ENCODE data around the gene ERCC6L2.

The ERCC6L2 gene

GRCh38 chr9:95989297-95989696 lies 113.8 kb downstream of the ERCC6L2 start:
- TF ChIP-seq ISL1 (CRISPR knock-in tag; IDR thresholded peaks at IDR 0.05) (no peak), TCF4 (CRISPR knock-in tag; IDR thresholded peaks at IDR 0.05; ENCODE audit: borderline replicate concordance) (no peak), CSDC2 (CRISPR knock-in tag; IDR thresholded peaks at IDR 0.05) (no peak), ZNF8 (CRISPR knock-in tag; IDR thresholded peaks at IDR 0.05) (no peak), ZFP30 (CRISPR knock-in tag; IDR thresholded peaks at IDR 0.05) (no peak)
- no peak for ATAC-seq

- no peak for TF ChIP-seq PATZ1 (CRISPR knock-in tag; IDR thresholded peaks at IDR 0.05; ENCODE audit: borderline replicate concordance)
- no peak for TF ChIP-seq ZNF70 (CRISPR knock-in tag; IDR thresholded peaks at IDR 0.05)
- TF ChIP-seq ZNF8 (CRISPR knock-in tag; IDR thresholded peaks at IDR 0.05), result no peak
- no peak for TF ChIP-seq ZFP3 (CRISPR knock-in tag; IDR thresholded peaks at IDR 0.05)
- TF ChIP-seq ZC3H10 (CRISPR knock-in tag; IDR thresholded peaks at IDR 0.05), result no peak
- no peak for TF ChIP-seq TOX (CRISPR knock-in tag; IDR thresholded peaks at IDR 0.05; ENCODE audit: borderline replicate concordance)
- TF ChIP-seq ISL1 (CRISPR knock-in tag; IDR thresholded peaks at IDR 0.05), result no peak
- TF ChIP-seq GLIS3 (CRISPR knock-in tag; IDR thresholded peaks at IDR 0.05), result no peak
- TF ChIP-seq POU6F1 (CRISPR knock-in tag; IDR thresholded peaks at IDR 0.05; ENCODE audit: borderline replicate concordance, low read depth), result no peak
- no peak for TF ChIP-seq TCF4 (CRISPR knock-in tag; IDR thresholded peaks at IDR 0.05; ENCODE audit: borderline replicate concordance)
- ATAC-seq, result no peak
Observed at GRCh38 chr9:95991326-95991725, 115.8 kb downstream of the ERCC6L2 start.

- no peak for ATAC-seq
Observed at GRCh38 chr9:95992536-95992935, 117.0 kb downstream of the ERCC6L2 start.

GRCh38 chr9:95993337-95993736 lies 117.8 kb downstream of the ERCC6L2 start:
- ATAC-seq, result no peak
- no peak for TF ChIP-seq ZC3H10 (CRISPR knock-in tag; IDR thresholded peaks at IDR 0.05)
- TF ChIP-seq OSR1 (CRISPR knock-in tag; IDR thresholded peaks at IDR 0.05), result no peak
- no peak for TF ChIP-seq CSRNP3 (CRISPR knock-in tag; IDR thresholded peaks at IDR 0.05)
- TF ChIP-seq ESRRG (CRISPR knock-in tag; IDR thresholded peaks at IDR 0.05), result no peak
- TF ChIP-seq CREB5 (CRISPR knock-in tag; IDR thresholded peaks at IDR 0.05; ENCODE audit: low read depth), result no peak
- no peak for TF ChIP-seq TCF4 (CRISPR knock-in tag; IDR thresholded peaks at IDR 0.05; ENCODE audit: borderline replicate concordance)
- TF ChIP-seq GLIS3 (CRISPR knock-in tag; IDR thresholded peaks at IDR 0.05), result no peak
- TF ChIP-seq TOX (CRISPR knock-in tag; IDR thresholded peaks at IDR 0.05; ENCODE audit: borderline replicate concordance), result no peak
- no peak for TF ChIP-seq SNAI2 (CRISPR knock-in tag; IDR thresholded peaks at IDR 0.05)
- no peak for TF ChIP-seq ARNTL (CRISPR knock-in tag; IDR thresholded peaks at IDR 0.05; ENCODE audit: borderline replicate concordance, low read depth)
- no peak for TF ChIP-seq ZFP3 (CRISPR knock-in tag; IDR thresholded peaks at IDR 0.05)
- TF ChIP-seq ISL1 (CRISPR knock-in tag; IDR thresholded peaks at IDR 0.05), result no peak

More at GRCh38 chr9:95992536-95992935, 117.0 kb downstream of the ERCC6L2 start:
- TF ChIP-seq CSDC2 (CRISPR knock-in tag; IDR thresholded peaks at IDR 0.05) (no peak), GLIS3 (CRISPR knock-in tag; IDR thresholded peaks at IDR 0.05) (no peak), ZFP3 (CRISPR knock-in tag; IDR thresholded peaks at IDR 0.05) (no peak), TCF4 (CRISPR knock-in tag; IDR thresholded peaks at IDR 0.05; ENCODE audit: borderline replicate concordance) (no peak), CREB5 (CRISPR knock-in tag; IDR thresholded peaks at IDR 0.05; ENCODE audit: low read depth) (no peak), ARNTL (CRISPR knock-in tag; IDR thresholded peaks at IDR 0.05; ENCODE audit: borderline replicate concordance, low read depth) (no peak), SNAI2 (CRISPR knock-in tag; IDR thresholded peaks at IDR 0.05) (no peak), OSR1 (CRISPR knock-in tag; IDR thresholded peaks at IDR 0.05) (no peak), ZNF8 (CRISPR knock-in tag; IDR thresholded peaks at IDR 0.05) (0 out of 2 replicates have a peak, but pooled peaks have one; percentile 15)
